Measurements from ENCODE around the gene KLHDC2.
"Not testable (repeated sequence)": the region's sequence is repeated elsewhere in the genome, so short reads cannot be mapped to it uniquely, and the experiment has no call there.

KLHDC2 gene

DNA sequence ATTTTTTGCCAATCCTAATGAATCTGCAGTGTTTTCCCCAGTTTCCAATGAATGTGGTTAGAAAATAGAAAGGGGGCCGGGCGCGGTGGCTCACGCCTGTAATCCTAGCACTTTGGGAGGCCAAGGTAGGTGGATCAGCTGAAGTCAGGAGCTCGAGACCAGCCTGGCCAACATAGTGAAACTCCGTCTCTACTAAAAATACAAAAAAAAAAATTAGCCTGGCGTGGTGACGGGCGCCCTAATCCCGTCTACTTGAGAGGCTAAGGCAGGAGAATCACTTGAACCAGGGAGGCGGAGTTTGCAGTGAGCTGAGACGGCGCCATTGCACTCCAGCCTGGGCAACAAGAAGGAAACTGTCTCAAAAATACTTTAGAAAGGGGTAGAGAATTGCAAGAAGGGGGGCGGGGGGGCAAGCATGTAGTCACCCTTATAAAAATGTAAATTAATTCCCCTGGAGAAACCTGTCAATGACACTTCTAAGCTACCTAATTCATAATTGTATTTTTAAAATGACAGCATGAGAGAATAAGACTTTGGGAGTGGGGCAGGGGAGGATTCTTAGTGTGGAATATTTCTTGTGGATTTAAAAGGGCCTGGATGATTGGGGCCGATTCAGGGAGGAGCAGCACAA lies 1.7 kb downstream of the KLHDC2 start:
- intact Hi-C loops (cut with DNase I; ENCODE audit: low total_unique reads) = loop anchor here (2.0 to 10.0 kb wide), 3 partner anchors 65 to 135 kb away; partner anchors contain the start of genes DNAAF2 and KLHDC1
- Histone ChIP-seq H3K9me3 (no peaks in the 10 kb centered on the region), H3K36me3 (peaks cover 13 to 29% (median 21%) of the 10 kb centered on the region in 3 donors), H3K27me3 (no peaks in the 10 kb centered on the region), H3K27ac (peak overlapping the region; percentile 94 to 98), H3K4me1 (peaks cover 0 to 29% (median 23%) of the 10 kb centered on the region in 4 donors), H3K4me3 (peak overlapping the region; percentile 88 to 96)
- DNase-seq = no peak
- TF ChIP-seq CTCF (IDR thresholded peaks at IDR 0.05) = no peak

DNA sequence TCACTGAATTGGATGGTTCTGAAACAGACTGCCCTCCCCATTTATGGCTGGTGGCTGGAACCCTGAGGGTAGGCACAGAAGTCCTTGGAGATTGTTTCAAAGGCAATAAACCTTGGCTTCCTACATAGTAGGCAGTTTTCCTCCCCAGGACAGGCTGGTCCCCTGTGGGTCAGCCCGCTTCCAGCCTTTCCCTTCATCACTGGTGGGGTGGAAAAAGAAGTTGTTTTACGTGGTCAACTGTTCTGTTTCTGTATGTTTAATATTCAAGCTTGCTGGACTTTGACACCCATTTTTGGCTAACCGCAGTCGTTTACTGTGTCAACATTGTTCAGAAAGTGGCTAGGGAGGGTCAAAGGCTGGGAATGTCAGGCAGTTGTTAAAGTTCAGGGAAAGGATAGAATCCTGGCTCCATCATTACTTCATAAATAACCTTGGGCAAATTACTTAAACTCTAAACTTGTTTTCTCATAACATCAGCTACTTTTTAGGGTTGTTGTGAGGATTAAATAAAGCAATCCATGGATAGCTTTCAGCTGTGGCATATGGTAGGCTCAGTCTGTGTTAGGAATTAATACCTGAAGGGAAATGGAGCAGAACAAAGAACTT lies 2.4 kb downstream of the KLHDC2 start:
- H3K36me3 ChIP-seq = peaks cover 20 to 35% (median 27%) of the 10 kb centered on the region in 3 donors
- peak overlapping the region; percentile 88 to 96 for H3K4me3 ChIP-seq
- TF ChIP-seq CTCF (IDR thresholded peaks at IDR 0.05) = no peak
- no peaks in the 10 kb centered on the region for H3K9me3 ChIP-seq
- peaks cover 0 to 29% (median 23%) of the 10 kb centered on the region in 4 donors for H3K4me1 ChIP-seq
- DNase-seq = no peak
- intact Hi-C loops (cut with DNase I; ENCODE audit: low total_unique reads) = loop anchor here (10.0 kb wide), 1 partner anchor 64 kb away; no protein-coding TSS in a partner anchor
- H3K27me3 ChIP-seq = no peaks in the 10 kb centered on the region
- peak overlapping the region in 1 of 2 donors; percentile 24 for H3K27ac ChIP-seq

DNA sequence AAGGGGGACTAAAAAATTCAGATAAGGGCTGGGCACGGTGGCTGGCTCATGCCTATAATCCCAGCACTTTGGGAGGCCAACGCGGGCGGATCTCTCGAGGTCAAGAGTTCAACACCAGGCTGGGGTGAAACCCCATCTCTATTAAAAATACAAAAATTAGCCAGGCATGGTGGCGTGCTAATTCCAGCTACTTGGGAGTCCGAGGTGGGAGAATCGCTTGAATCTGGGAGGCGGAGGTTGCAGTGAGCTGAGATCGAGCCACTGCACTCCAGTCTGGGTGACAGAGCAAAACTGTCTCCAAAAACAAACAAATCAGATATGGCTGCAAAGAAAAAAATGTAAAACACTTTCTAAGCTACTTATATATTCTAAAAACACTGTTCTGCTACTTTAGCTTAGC lies 3.7 kb downstream of the KLHDC2 start:
- not testable (repeated sequence) for H3K27me3 ChIP-seq, H3K9me3 ChIP-seq, DNase-seq, H3K4me3 ChIP-seq, H3K27ac ChIP-seq
- Histone ChIP-seq H3K36me3 (peaks cover 29 to 49% (median 41%) of the 10 kb centered on the region in 3 donors), H3K4me1 (peaks cover 0 to 28% (median 23%) of the 10 kb centered on the region in 4 donors)
- intact Hi-C loops (cut with DNase I; ENCODE audit: low total_unique reads) = loop anchor here (10.0 kb wide), 1 partner anchor 63 kb away; no protein-coding TSS in a partner anchor

- DNase-seq = no peak
- Histone ChIP-seq H3K27ac (no peak overlapping the region), H3K9me3 (no peaks in the 10 kb centered on the region), H3K36me3 (peaks cover 51 to 73% (median 64%) of the 10 kb centered on the region in 3 donors), H3K4me3 (no peak overlapping the region), H3K4me1 (peaks cover 0 to 22% (median 19%) of the 10 kb centered on the region in 4 donors), H3K27me3 (no peaks in the 10 kb centered on the region)
- no peak for TF ChIP-seq CTCF (IDR thresholded peaks at IDR 0.05)
- intact Hi-C loops (cut with DNase I; ENCODE audit: low total_unique reads) = loop anchor here (10.0 kb wide), 1 partner anchor 61 kb away; no protein-coding TSS in a partner anchor
Observed at GRCh38 chr14:49774106-49774505, 6.2 kb downstream of the KLHDC2 start.

DNA sequence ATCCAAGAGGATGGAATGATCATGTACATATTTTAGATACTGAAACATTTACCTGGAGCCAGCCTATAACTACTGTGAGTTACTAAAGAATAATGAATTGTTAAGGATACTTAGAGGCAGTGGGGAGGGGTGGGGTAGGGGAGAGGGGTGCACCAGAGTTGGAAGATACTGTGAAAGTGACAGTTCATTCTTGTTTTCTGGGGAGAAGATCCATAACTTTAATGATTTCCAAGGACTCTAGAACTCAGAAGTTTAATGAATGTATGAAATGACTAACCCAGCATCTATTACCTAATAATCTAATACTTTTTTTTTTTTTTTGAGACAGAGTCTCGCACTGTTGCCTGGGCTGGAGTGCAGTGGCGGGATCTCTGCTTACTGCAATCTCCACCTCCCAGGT lies 10.5 kb downstream of the KLHDC2 start:
- H3K4me3 ChIP-seq = no peak overlapping the region
- no peaks in the 10 kb centered on the region for H3K4me1 ChIP-seq
- no peaks in the 10 kb centered on the region for H3K27me3 ChIP-seq
- no peak for TF ChIP-seq CTCF (IDR thresholded peaks at IDR 0.05)
- H3K9me3 ChIP-seq = no peaks in the 10 kb centered on the region
- peaks cover 87 to 100% (median 98%) of the 10 kb centered on the region in 3 donors for H3K36me3 ChIP-seq
- H3K27ac ChIP-seq = no peak overlapping the region
- intact Hi-C loops (cut with DNase I; ENCODE audit: low total_unique reads) = loop anchor here (10.0 kb wide), 1 partner anchor 56 kb away; no protein-coding TSS in a partner anchor
- DNase-seq = no peak

- peaks cover 89 to 99% (median 98%) of the 10 kb centered on the region in 3 donors for H3K36me3 ChIP-seq
Observed at GRCh38 chr14:49781040-49781439, 13.1 kb downstream of the KLHDC2 start.

More at GRCh38 chr14:49781040-49781439, 13.1 kb downstream of the KLHDC2 start:
- H3K4me3 ChIP-seq; H3K27ac ChIP-seq; H3K4me1 ChIP-seq; DNase-seq; H3K9me3 ChIP-seq; H3K27me3 ChIP-seq; intact Hi-C loops (cut with DNase I; ENCODE audit: low total_unique reads): not testable (repeated sequence)

All from tibial artery (tissue), 4 donors.